ENCODE results near the gene ANKRD11. TPM values are rescaled to one million over a fixed set of nuclear protein-coding genes. Genes with fewer than 3 reads are reported as not detected.
"Not testable (repeated sequence)": the region's sequence is repeated elsewhere in the genome, so short reads cannot be mapped to it uniquely, and the experiment has no call there.

The ANKRD11 gene
- total and polyA plus RNA-seq, 2 donors (not counting 1 experiment from before 2014, with no cell fraction given) = 41.5 to 71.2 TPM

DNA sequence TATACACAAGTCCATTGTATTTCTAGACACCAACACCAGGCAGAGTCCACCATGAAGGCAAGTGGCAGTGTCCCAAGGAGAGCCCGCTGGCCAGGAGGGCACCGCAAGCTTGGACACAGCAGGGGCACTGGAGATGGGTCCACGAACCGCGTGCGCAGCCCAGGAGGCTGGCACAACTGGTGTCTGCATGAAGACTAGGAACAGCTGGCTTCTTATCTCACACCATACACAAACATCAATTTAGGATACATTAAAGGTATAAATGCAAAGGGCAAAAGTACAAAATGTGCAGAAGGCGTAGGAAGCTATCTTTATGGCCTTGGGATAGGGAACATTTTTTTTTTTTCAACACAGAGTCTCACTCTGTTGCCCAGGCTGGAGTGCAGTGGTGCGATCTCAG lies 52.4 kb downstream of the ANKRD11 start:
- H3K9me3 ChIP-seq (ENCODE audit: control insufficient read depth, insufficient read depth, low read depth, low read length) = no peaks in the 10 kb centered on the region
- no peak overlapping the region for H2AFZ ChIP-seq (ENCODE audit: low read length)
- no peak overlapping the region for H3K9ac ChIP-seq (ENCODE audit: insufficient read depth, low read length)
- no peak overlapping the region for H3K27ac ChIP-seq (ENCODE audit: insufficient read depth, low read length)
- TF ChIP-seq, protein P1, sequence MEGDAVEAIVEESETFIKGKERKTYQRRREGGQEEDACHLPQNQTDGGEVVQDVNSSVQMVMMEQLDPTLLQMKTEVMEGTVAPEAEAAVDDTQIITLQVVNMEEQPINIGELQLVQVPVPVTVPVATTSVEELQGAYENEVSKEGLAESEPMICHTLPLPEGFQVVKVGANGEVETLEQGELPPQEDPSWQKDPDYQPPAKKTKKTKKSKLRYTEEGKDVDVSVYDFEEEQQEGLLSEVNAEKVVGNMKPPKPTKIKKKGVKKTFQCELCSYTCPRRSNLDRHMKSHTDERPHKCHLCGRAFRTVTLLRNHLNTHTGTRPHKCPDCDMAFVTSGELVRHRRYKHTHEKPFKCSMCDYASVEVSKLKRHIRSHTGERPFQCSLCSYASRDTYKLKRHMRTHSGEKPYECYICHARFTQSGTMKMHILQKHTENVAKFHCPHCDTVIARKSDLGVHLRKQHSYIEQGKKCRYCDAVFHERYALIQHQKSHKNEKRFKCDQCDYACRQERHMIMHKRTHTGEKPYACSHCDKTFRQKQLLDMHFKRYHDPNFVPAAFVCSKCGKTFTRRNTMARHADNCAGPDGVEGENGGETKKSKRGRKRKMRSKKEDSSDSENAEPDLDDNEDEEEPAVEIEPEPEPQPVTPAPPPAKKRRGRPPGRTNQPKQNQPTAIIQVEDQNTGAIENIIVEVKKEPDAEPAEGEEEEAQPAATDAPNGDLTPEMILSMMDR (conservative IDR thresholded peaks at IDR 0.05 in 1 of 2, IDR thresholded peaks at IDR 0.05 in 1 of 2; ENCODE audit: low read depth in 1 of 2, low read length in 2 of 2) = no peak
- no peak for TF ChIP-seq EZH2 (IDR thresholded peaks at IDR 0.05; ENCODE audit: low read length, missing control alignments)
- H3K4me3 ChIP-seq (replicated peaks in 1 of 4; ENCODE audit: control extremely low read depth in 1 of 4, insufficient read depth in 1 of 4, low read depth in 3 of 4, low read length in 4 of 4) = no peak overlapping the region
- peaks cover 2% of the 10 kb centered on the region for H4K20me1 ChIP-seq (ENCODE audit: control insufficient read depth, extremely low read depth, insufficient read depth, low read length)
- no peaks in the 10 kb centered on the region for H3K27me3 ChIP-seq (ENCODE audit: control insufficient read depth, insufficient read depth, low read length)
- peaks cover 96% of the 10 kb centered on the region for H3K79me2 ChIP-seq (ENCODE audit: control insufficient read depth, insufficient read depth, low read length)
- H3K36me3 ChIP-seq (ENCODE audit: control insufficient read depth, insufficient read depth, low read length) = no peaks in the 10 kb centered on the region
- H3K4me1 ChIP-seq (ENCODE audit: control insufficient read depth, extremely low read depth, insufficient read depth, low read length) = peaks cover 14% of the 10 kb centered on the region
- DNase-seq (ENCODE audit: low read depth in 2 of 2) = no peak
- H3K4me2 ChIP-seq (ENCODE audit: extremely low read depth, insufficient read depth, low read length) = no peak overlapping the region

DNA sequence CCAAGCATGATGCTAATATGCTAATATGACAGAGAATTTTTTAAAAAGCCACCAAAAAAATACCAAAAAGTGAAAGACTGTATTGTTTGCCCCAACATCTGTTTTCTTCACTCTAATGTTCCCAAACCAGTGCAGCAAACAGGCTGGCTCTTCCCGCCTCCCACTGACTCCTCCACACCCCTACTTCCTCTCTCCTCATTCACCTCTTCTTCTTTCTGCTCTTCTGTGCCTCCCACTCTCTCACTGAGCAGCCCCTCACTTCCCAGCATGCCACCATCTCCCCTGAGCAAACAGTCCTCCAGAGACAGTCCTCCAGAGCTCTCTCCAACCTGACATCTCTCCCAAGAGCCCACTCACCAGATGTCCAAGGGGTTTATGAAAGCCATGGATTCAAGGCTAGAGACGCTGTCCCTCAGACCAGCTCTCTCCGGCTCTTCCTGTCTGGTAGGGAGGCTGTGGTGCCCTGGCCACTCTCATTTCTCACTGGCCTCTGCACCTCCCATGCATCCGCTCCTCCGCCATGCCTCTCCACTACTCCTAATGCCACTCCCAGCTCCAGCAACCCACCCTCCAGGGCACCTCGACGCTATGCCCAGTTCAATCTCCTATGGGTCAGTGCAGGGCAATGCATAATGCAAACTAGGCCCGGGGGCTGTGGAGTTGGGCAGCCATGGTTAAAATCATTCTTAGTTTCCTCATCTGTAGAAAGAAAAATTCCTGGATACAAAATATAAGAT lies 52.9 kb downstream of the ANKRD11 start:
- H3K9ac ChIP-seq (ENCODE audit: insufficient read depth, low read length) = no peak overlapping the region
- no peaks in the 10 kb centered on the region for H3K27me3 ChIP-seq (ENCODE audit: control insufficient read depth, insufficient read depth, low read length)
- no peak overlapping the region for H3K27ac ChIP-seq (ENCODE audit: insufficient read depth, low read length)
- peaks cover 2% of the 10 kb centered on the region for H4K20me1 ChIP-seq (ENCODE audit: control insufficient read depth, extremely low read depth, insufficient read depth, low read length)
- peaks cover 99% of the 10 kb centered on the region for H3K79me2 ChIP-seq (ENCODE audit: control insufficient read depth, insufficient read depth, low read length)
- H3K4me2 ChIP-seq (ENCODE audit: extremely low read depth, insufficient read depth, low read length) = no peak overlapping the region
- H3K4me3 ChIP-seq (replicated peaks in 1 of 4; ENCODE audit: control extremely low read depth in 1 of 4, insufficient read depth in 1 of 4, low read depth in 3 of 4, low read length in 4 of 4) = no peak overlapping the region
- peaks cover 11% of the 10 kb centered on the region for H3K4me1 ChIP-seq (ENCODE audit: control insufficient read depth, extremely low read depth, insufficient read depth, low read length)
- DNase-seq (ENCODE audit: low read depth in 2 of 2) = no peak
- H3K36me3 ChIP-seq (ENCODE audit: control insufficient read depth, insufficient read depth, low read length) = no peaks in the 10 kb centered on the region
- TF ChIP-seq EZH2 (IDR thresholded peaks at IDR 0.05; ENCODE audit: low read length, missing control alignments) = no peak
- TF ChIP-seq, protein P1 (conservative IDR thresholded peaks at IDR 0.05 in 1 of 2, IDR thresholded peaks at IDR 0.05 in 1 of 2; ENCODE audit: low read depth in 1 of 2, low read length in 2 of 2) = no peak
- H2AFZ ChIP-seq (ENCODE audit: low read length) = no peak overlapping the region
- no peaks in the 10 kb centered on the region for H3K9me3 ChIP-seq (ENCODE audit: control insufficient read depth, insufficient read depth, low read depth, low read length)

DNA sequence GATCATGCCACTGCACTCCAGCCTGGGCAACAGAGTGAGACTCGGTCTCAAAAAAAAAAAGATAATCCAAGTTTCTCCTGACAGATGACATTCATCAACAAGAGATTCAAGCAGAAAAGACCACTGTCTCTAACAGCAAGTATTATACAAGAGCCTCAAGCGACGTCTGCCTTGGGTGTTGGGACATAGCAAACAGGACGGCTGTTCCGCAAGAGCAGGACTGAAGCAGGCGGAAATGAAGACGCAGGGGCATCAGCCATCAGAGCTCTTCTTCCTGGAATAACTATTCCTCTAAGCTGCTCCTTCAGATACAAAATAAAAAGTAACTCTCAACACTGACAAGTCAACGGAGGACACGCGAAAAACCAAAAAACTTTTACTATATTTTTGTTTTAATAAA lies 54.0 kb downstream of the ANKRD11 start:
- Histone ChIP-seq H3K4me1 (ENCODE audit: control insufficient read depth, extremely low read depth, insufficient read depth, low read length) (peaks cover 12% of the 10 kb centered on the region), H3K27me3 (ENCODE audit: control insufficient read depth, insufficient read depth, low read length) (no peaks in the 10 kb centered on the region), H3K4me3 (replicated peaks in 1 of 4; ENCODE audit: control extremely low read depth in 1 of 4, insufficient read depth in 1 of 4, low read depth in 3 of 4, low read length in 4 of 4) (no peak overlapping the region), H3K36me3 (ENCODE audit: control insufficient read depth, insufficient read depth, low read length) (no peaks in the 10 kb centered on the region), H3K9me3 (ENCODE audit: control insufficient read depth, insufficient read depth, low read depth, low read length) (no peaks in the 10 kb centered on the region), H3K27ac (ENCODE audit: insufficient read depth, low read length) (no peak overlapping the region), H4K20me1 (ENCODE audit: control insufficient read depth, extremely low read depth, insufficient read depth, low read length) (peaks cover 6% of the 10 kb centered on the region), H3K79me2 (ENCODE audit: control insufficient read depth, insufficient read depth, low read length) (peaks cover 99% of the 10 kb centered on the region), H2AFZ (ENCODE audit: low read length) (no peak overlapping the region), H3K9ac (ENCODE audit: insufficient read depth, low read length) (no peak overlapping the region), H3K4me2 (ENCODE audit: extremely low read depth, insufficient read depth, low read length) (no peak overlapping the region)
- DNase-seq (ENCODE audit: low read depth in 2 of 2) = no peak
- TF ChIP-seq, protein P1 (conservative IDR thresholded peaks at IDR 0.05 in 1 of 2, IDR thresholded peaks at IDR 0.05 in 1 of 2; ENCODE audit: low read depth in 1 of 2, low read length in 2 of 2) = no peak
- no peak for TF ChIP-seq EZH2 (IDR thresholded peaks at IDR 0.05; ENCODE audit: low read length, missing control alignments)

DNA sequence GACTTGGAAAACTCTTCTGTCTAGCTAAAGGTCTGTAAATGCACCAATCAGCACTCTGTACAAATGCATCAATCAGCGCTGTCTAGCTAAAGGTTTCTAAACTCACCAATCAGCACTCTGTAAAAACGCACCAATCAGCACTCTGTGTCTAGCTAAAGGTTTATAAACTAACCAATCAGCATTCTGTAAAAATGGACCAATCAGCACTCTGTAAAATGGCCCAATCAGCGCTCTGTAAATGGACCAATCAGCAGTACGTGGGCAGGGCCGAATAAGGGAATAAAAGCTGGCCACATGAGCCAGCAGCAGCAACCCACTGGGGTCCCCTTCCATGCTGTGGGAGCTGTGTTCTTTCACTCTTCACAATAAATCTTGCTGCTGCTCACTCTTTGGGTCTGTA lies 55.3 kb downstream of the ANKRD11 start:
- not testable (repeated sequence) for H3K9me3 ChIP-seq (ENCODE audit: control insufficient read depth, insufficient read depth, low read depth, low read length); H3K4me2 ChIP-seq (ENCODE audit: extremely low read depth, insufficient read depth, low read length); DNase-seq (ENCODE audit: low read depth in 2 of 2); H3K27me3 ChIP-seq (ENCODE audit: control insufficient read depth, insufficient read depth, low read length); H2AFZ ChIP-seq (ENCODE audit: low read length); H3K27ac ChIP-seq (ENCODE audit: insufficient read depth, low read length); H3K36me3 ChIP-seq (ENCODE audit: control insufficient read depth, insufficient read depth, low read length); H3K9ac ChIP-seq (ENCODE audit: insufficient read depth, low read length); H4K20me1 ChIP-seq (ENCODE audit: control insufficient read depth, extremely low read depth, insufficient read depth, low read length); H3K4me3 ChIP-seq (replicated peaks in 1 of 4; ENCODE audit: control extremely low read depth in 1 of 4, insufficient read depth in 1 of 4, low read depth in 3 of 4, low read length in 4 of 4)
- H3K4me1 ChIP-seq (ENCODE audit: control insufficient read depth, extremely low read depth, insufficient read depth, low read length) = peaks cover 20% of the 10 kb centered on the region
- H3K79me2 ChIP-seq (ENCODE audit: control insufficient read depth, insufficient read depth, low read length) = peaks cover 94% of the 10 kb centered on the region
